Smooth muscle cell (in vitro differentiated cells): ENCODE data around the gene CAMK2B. TPM values are rescaled to one million over a fixed set of nuclear protein-coding genes. Genes with fewer than 3 reads are reported as not detected.

Experiments used
- DNase-seq: peaks from one replicate; lab custom pipeline; 2025; ENCODE audit not compliant: unreplicated experiment; lab: John Stamatoyannopoulos, UW
- H2AFZ ChIP-seq: fragments of 200-600 bp; sonication (generic); 2 replicates; pipeline ENCODE4 v1.6.0; 2016; ENCODE audit warnings: antibody characterized with exemption, low read depth, mild to moderate bottlenecking
- H3F3A ChIP-seq: fragments of 200-600 bp; sonication (generic); 2 replicates; pipeline ENCODE4 v1.6.0; 2017; ENCODE audit warnings: antibody characterized with exemption, low read depth
- H3K27ac ChIP-seq: fragments of 200-600 bp; sonication (generic); 2 replicates; pipeline ENCODE4 v1.5.1; 2016; ENCODE audit warnings: low read depth, mild to moderate bottlenecking
- H3K27me3 ChIP-seq: fragments of 200-600 bp; sonication (generic); 2 replicates; pipeline ENCODE4 v1.6.1; 2016; ENCODE audit warnings: low read depth, mild to moderate bottlenecking
- H3K36me3 ChIP-seq: fragments of 200-600 bp; sonication (generic); 2 replicates; pipeline ENCODE4 v1.5.1; 2016; ENCODE audit warnings: low read depth
- H3K4me1 ChIP-seq: fragments of 200-600 bp; sonication (generic); 2 replicates; pipeline ENCODE4 v1.5.1; 2016; ENCODE audit warnings: low read depth
- H3K4me2 ChIP-seq: fragments of 200-600 bp; sonication (generic); 2 replicates; pipeline ENCODE4 v1.6.0; 2016; ENCODE audit warnings: mild to moderate bottlenecking
- H3K4me3 ChIP-seq: fragments of 200-600 bp; sonication (generic); 2 replicates; pipeline ENCODE4 v1.5.1; 2016; ENCODE audit warnings: mild to moderate bottlenecking
- H3K79me2 ChIP-seq: fragments of 200-600 bp; sonication (generic); 2 replicates; pipeline ENCODE4 v1.6.0; 2016; ENCODE audit warnings: low read depth, mild to moderate bottlenecking
- H3K9ac ChIP-seq: fragments of 200-600 bp; sonication (generic); 2 replicates; pipeline ENCODE4 v1.6.0; 2016; ENCODE audit warnings: low read depth
- H3K9me3 ChIP-seq: fragments of 200-600 bp; sonication (generic); replicated peaks from 2 replicates; pipeline ENCODE4 v1.5.1; 2016; ENCODE audit warnings: low read depth
- H4K20me1 ChIP-seq: fragments of 200-600 bp; sonication (generic); 2 replicates; pipeline ENCODE4 v1.6.0; 2016; ENCODE audit warnings: low read depth
- CTCF ChIP-seq: fragments of 200-600 bp; sonication (generic); IDR thresholded peaks from 2 replicates; pipeline ENCODE4 v1.5.1; 2017; ENCODE audit warnings: borderline replicate concordance, mild to moderate bottlenecking, antibody characterized with exemption; ENCODE audit not compliant: insufficient read depth, poor library complexity, severe bottlenecking
- WGBS: methylation state at CpG from one replicate; pipeline ENCODE4 v1.1.7; 2016; ENCODE audit warnings: low lambda C conversion rate; 5-methylcytosine and 5-hydroxymethylcytosine counted together
- polyA plus RNA-seq: library from polyadenylated mRNA; unstranded; fragments of >200 nt; fragmentation: Nextera tagmentation; extraction: Ambion mirVana; gene quantifications from 2 replicates; pipeline ENCODE4 v1.2.1, GENCODE V29; 2016
- total RNA-seq: library from RNA; depleted of rRNA; stranded (reverse); fragments of >200 nt; gene quantifications from 2 replicates; pipeline ENCODE4 v1.2.3, GENCODE V29; 2014

The CAMK2B gene
- total and polyA plus RNA-seq, 2 experiments from 2014 or later: not detected

DNA sequence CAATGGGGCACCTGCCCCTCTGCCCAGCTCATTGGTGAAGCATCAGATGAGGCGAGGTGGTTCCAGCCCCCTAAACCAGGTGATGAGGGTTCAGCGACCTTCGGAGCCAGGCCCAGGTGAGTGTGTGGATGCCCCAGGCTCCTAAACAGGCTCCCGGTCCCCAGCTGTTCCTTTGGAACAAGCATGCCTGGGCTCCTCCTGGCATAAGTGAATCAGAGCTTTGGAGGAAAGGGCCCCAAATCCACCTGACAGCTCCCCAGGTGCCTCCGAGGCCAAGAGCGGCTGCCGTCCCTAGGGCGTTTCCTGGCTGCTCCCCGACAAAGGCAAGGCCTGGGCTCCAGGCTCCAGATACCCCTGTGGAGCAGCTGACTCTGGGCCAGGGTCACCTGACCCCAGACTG lies 63.4 kb downstream of the CAMK2B start:
- Histone ChIP-seq H2AFZ (no peak overlapping the region), H3K4me2 (no peak overlapping the region), H3K27ac (no peak overlapping the region), H3K79me2 (no peaks in the 10 kb centered on the region), H3K4me3 (no peak overlapping the region), H3K36me3 (no peaks in the 10 kb centered on the region), H3K9ac (no peak overlapping the region), H3K4me1 (peaks cover 6% of the 10 kb centered on the region), H3F3A (no peaks in the 10 kb centered on the region), H3K9me3 (no peaks in the 10 kb centered on the region), H4K20me1 (no peaks in the 10 kb centered on the region), H3K27me3 (peaks cover 5% of the 10 kb centered on the region)
- no peak for DNase-seq
- WGBS: 95% methylated on average over 9 of the region's 9 CpGs
- TF ChIP-seq CTCF: no peak

DNA sequence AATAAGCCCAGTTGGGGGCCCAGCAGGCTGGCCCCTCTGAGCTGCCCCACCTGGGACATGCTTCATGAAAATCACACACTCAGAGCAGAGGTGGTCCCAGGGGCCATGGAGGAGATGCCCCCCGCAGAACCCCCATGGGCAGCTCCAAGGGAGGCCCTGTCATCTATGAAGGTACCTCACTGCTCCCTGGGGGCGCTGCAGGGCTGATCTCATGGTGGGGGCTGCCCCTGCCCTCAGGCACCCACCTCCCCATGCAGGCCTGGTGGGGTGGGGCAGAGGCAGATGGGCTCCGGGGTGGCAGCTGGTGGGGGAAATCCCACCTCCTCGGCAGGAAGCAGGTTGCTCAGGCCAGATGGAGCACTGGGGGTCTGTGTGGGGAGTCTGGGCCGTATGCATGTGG lies 64.2 kb downstream of the CAMK2B start:
- peaks cover 6% of the 10 kb centered on the region for H3K4me1 ChIP-seq

GRCh38 chr7:44259547-44260457 lies 65.6 kb downstream of the CAMK2B start:
- Histone ChIP-seq H3K9me3 (no peaks in the 10 kb centered on the region), H3K36me3 (no peaks in the 10 kb centered on the region), H4K20me1 (no peaks in the 10 kb centered on the region), H3K27me3 (no peaks in the 10 kb centered on the region), H2AFZ (no peak overlapping the region), H3K27ac (peak overlapping the region; percentile 67), H3K79me2 (no peaks in the 10 kb centered on the region), H3F3A (no peaks in the 10 kb centered on the region), H3K4me1 (peaks cover 6% of the 10 kb centered on the region), H3K9ac (no peak overlapping the region), H3K4me3 (no peak overlapping the region), H3K4me2 (peak overlapping the region; percentile 66)
- DNase-seq: no peak
- 55% methylated on average over 18 of the region's 18 CpGs for WGBS
- no peak for TF ChIP-seq CTCF

More for the DNA sequence above, 64.2 kb downstream of the CAMK2B start:
- Histone ChIP-seq H3F3A (no peaks in the 10 kb centered on the region), H3K4me2 (no peak overlapping the region), H2AFZ (no peak overlapping the region), H3K4me3 (no peak overlapping the region), H3K27me3 (no peaks in the 10 kb centered on the region), H3K27ac (no peak overlapping the region), H4K20me1 (no peaks in the 10 kb centered on the region), H3K36me3 (no peaks in the 10 kb centered on the region), H3K79me2 (no peaks in the 10 kb centered on the region), H3K9ac (no peak overlapping the region), H3K9me3 (no peaks in the 10 kb centered on the region)
- TF ChIP-seq CTCF: no peak
- 93% methylated on average over 5 of the region's 5 CpGs for WGBS
- no peak for DNase-seq
